ENCODE measurements around the gene COL5A1. TPM values are rescaled to one million over a fixed set of nuclear protein-coding genes. Genes with fewer than 3 reads are reported as not detected.

COL5A1 gene
- total RNA-seq, 1 donor from 2014 or later, result 1,552 TPM

GRCh38 chr9:134867917-134868750 is 226.5 kb downstream of the COL5A1 start:
- Mint-ChIP-seq H3K4me1 (ENCODE audit: unreplicated experiment) (peaks cover 20% of the 10 kb centered on the region), H3K27me3 (ENCODE audit: unreplicated experiment) (peaks cover 2% of the 10 kb centered on the region), H3K27ac (ENCODE audit: unreplicated experiment) (no peak overlapping the region), H3K36me3 (ENCODE audit: unreplicated experiment) (no peaks in the 10 kb centered on the region), H3K9me3 (ENCODE audit: unreplicated experiment) (no peaks in the 10 kb centered on the region), H3K4me3 (ENCODE audit: unreplicated experiment) (no peak overlapping the region)
- peak; percentile 79 for DNase-seq (ENCODE audit: extremely low spot score, unreplicated experiment)
- no peak for TF ChIP-seq CTCF (IDR thresholded peaks at IDR 0.05)

GRCh38 chr9:134868751-134869553 is 227.3 kb downstream of the COL5A1 start:
- Mint-ChIP-seq H3K36me3 (ENCODE audit: unreplicated experiment) (no peaks in the 10 kb centered on the region), H3K27ac (ENCODE audit: unreplicated experiment) (no peak overlapping the region), H3K4me1 (ENCODE audit: unreplicated experiment) (peaks cover 18% of the 10 kb centered on the region), H3K4me3 (ENCODE audit: unreplicated experiment) (no peak overlapping the region), H3K9me3 (ENCODE audit: unreplicated experiment) (no peaks in the 10 kb centered on the region), H3K27me3 (ENCODE audit: unreplicated experiment) (peaks cover 2% of the 10 kb centered on the region)
- no peak for TF ChIP-seq CTCF (IDR thresholded peaks at IDR 0.05)
- DNase-seq (ENCODE audit: extremely low spot score, unreplicated experiment), result peak; percentile 81

- Mint-ChIP-seq H3K4me1 (ENCODE audit: unreplicated experiment) (peaks cover 14% of the 10 kb centered on the region), H3K27ac (ENCODE audit: unreplicated experiment) (no peak overlapping the region), H3K36me3 (ENCODE audit: unreplicated experiment) (no peaks in the 10 kb centered on the region), H3K9me3 (ENCODE audit: unreplicated experiment) (peaks cover 5% of the 10 kb centered on the region), H3K27me3 (ENCODE audit: unreplicated experiment) (peaks cover 8% of the 10 kb centered on the region), H3K4me3 (ENCODE audit: unreplicated experiment) (no peak overlapping the region)
- DNase-seq (ENCODE audit: extremely low spot score, unreplicated experiment), result no peak
- no peak for TF ChIP-seq CTCF (IDR thresholded peaks at IDR 0.05)
These were observed 228.1 kb downstream of the COL5A1 start for GRCh38 chr9:134869554-134870300.

- DNase-seq (ENCODE audit: extremely low spot score, unreplicated experiment), result no peak
- Mint-ChIP-seq H3K9me3 (ENCODE audit: unreplicated experiment) (peaks cover 5% of the 10 kb centered on the region), H3K4me1 (ENCODE audit: unreplicated experiment) (peaks cover 14% of the 10 kb centered on the region), H3K27ac (ENCODE audit: unreplicated experiment) (no peak overlapping the region), H3K4me3 (ENCODE audit: unreplicated experiment) (no peak overlapping the region), H3K36me3 (ENCODE audit: unreplicated experiment) (no peaks in the 10 kb centered on the region), H3K27me3 (ENCODE audit: unreplicated experiment) (peaks cover 12% of the 10 kb centered on the region)
- TF ChIP-seq CTCF (IDR thresholded peaks at IDR 0.05), result no peak
These were observed 228.7 kb downstream of the COL5A1 start for GRCh38 chr9:134870301-134870694.

All from osteocyte (in vitro differentiated cells).